ACC112 (cell line): ENCODE measurements around the gene NTN1.

Experiments used
- H2AFZ ChIP-seq: fragments of 200-600 bp; sonication (generic); one replicate; pipeline ENCODE4 v1.6.0; 2017; ENCODE audit warnings: antibody characterized with exemption, low read length; ENCODE audit not compliant: unreplicated experiment
- H3K27ac ChIP-seq: fragments of 200-600 bp; sonication (generic); 2 replicates; pipeline ENCODE4 v1.5.1; 2014; ENCODE audit warnings: low read depth, mild to moderate bottlenecking, antibody characterized with exemption, low read length, moderate library complexity
- H3K27me3 ChIP-seq: fragments of 200-600 bp; sonication (generic); 2 replicates; pipeline ENCODE4 v1.6.1; 2014; ENCODE audit warnings: mild to moderate bottlenecking, antibody characterized with exemption, low read length, moderate library complexity, mixed read lengths; ENCODE audit not compliant: insufficient read depth
- H3K36me3 ChIP-seq: fragments of 200-600 bp; sonication (generic); 2 replicates; pipeline ENCODE4 v1.6.1; 2016; ENCODE audit warnings: mild to moderate bottlenecking, antibody characterized with exemption, low read length, moderate library complexity, mixed read lengths; ENCODE audit not compliant: insufficient read depth
- H3K4me1 ChIP-seq: fragments of 200-600 bp; sonication (generic); one replicate; pipeline ENCODE4 v1.6.1; 2016; ENCODE audit warnings: low read length, mixed read lengths; ENCODE audit not compliant: insufficient read depth, unreplicated experiment, control insufficient read depth
- H3K4me3 ChIP-seq: fragments of 200-600 bp; sonication (generic); 2 replicates; pipeline ENCODE4 v1.5.1; 2014; ENCODE audit warnings: mild to moderate bottlenecking, low read depth, low read length
- H3K79me2 ChIP-seq: fragments of 200-600 bp; sonication (generic); one replicate; pipeline ENCODE4 v1.6.0; 2016; ENCODE audit warnings: low read length; ENCODE audit not compliant: control insufficient read depth, unreplicated experiment, insufficient read depth

The NTN1 gene

DNA sequence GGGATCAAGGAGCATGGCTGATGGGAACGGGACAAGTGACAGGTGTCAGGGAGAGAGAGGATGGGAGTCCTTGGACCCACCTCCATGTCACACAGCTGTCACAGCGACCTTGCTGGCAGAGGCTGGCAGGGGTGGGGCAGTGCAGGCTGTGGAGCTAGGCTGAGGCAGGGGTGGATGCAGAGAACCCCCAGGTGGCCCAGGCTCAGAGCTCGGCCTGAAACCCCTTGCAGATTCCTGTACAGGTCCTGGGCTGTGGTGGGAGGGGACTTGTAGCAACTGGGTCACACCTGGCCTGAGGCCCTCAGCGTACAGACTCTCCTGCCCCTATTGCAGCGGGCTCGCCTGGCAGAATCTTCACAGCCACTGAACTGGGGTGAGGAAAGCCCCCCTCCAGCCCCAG, 174.1 kb downstream of the NTN1 start:
- Histone ChIP-seq H3K27ac (no peak overlapping the region), H3K4me1 (no peaks in the 10 kb centered on the region), H3K79me2 (no peaks in the 10 kb centered on the region), H3K36me3 (no peaks in the 10 kb centered on the region), H3K27me3 (peaks cover 10% of the 10 kb centered on the region), H2AFZ (no peak overlapping the region), H3K4me3 (no peak overlapping the region)

DNA sequence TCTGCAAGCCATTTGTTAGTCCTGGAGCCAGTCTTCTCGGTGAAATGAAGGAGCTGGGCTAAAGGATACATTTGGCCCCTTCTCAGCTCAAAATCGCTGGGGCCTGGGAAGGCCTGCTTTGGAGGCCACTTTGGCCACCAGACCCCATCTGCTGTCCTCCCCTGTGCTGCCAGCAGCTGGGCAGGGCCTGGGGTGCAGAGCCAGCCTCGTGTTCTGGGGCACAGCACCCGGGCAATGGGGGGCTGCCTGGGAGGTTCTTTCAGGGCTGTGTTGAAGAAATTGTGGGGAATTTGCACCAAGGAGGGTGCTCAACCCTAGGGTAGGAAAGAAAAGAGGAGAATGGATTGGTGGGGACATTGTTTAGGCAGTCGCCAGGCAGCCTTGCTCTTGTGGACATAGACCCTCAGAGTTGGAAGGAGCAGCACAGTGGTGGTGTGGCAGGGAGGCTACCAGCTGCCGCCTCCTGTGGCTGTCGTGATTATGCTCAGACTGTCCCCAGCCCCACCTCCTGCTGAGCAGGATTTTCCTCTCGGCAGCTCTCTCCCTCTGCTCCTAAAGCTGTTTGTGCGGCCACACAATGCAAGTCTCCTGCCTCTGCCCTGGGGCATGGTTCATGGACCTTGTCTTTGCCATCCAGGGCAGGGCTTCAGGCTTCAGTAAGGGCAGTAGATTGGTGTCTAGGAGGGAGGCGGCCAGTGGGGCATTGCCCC, 174.8 kb downstream of the NTN1 start:
- Histone ChIP-seq H3K79me2 (no peaks in the 10 kb centered on the region), H3K27me3 (peaks cover 10% of the 10 kb centered on the region), H2AFZ (no peak overlapping the region), H3K36me3 (no peaks in the 10 kb centered on the region), H3K4me1 (no peaks in the 10 kb centered on the region), H3K4me3 (no peak overlapping the region), H3K27ac (no peak overlapping the region)

DNA sequence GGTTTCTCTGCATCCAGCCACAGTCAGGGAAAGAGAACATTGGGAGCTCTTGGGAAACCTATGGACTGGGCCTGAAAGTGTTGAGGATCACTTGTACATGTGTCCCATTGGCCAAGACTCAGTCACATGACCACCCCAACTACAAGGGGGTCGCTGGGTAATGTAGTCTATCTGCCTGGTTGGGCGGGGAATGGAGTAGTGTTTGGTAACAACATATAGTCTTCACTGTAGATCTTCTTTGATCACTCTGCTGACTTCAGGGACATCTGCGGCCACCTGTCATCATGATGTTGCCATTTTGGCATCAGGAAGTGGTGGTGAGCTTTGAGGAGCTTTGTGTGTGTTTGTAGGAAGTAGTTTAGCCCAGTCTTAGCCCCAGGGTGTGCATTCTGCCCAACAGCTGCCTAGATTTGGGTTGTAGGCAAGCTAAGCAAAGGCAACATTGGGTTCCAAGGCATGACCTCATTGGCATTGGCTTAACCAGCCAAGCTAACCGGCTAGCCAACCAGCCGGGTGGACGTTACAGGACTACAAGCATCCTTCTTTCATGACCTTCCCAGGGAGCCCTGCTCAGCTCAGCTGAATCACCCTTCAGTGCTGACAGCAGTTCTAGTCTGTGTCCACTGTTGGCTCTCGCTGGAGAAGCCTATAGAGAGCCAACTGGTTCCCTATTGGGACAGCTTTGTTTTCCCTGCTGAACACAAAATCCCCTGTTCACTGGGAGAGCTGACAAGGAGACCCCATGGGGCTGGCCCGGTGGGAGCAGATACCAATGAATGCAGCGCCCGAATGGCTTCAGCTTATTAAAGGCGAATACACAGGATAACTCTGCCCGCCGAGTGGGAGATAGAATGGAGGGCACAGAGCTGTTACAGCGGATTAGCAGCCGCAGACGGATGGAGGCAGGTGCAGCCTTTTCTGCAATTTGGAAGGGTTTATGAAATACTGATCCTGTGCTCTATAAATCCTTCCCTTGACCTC, 178.6 kb downstream of the NTN1 start:
- Histone ChIP-seq H3K4me1 (no peaks in the 10 kb centered on the region), H3K79me2 (no peaks in the 10 kb centered on the region), H3K36me3 (no peaks in the 10 kb centered on the region), H3K27ac (no peak overlapping the region), H3K4me3 (no peak overlapping the region), H3K27me3 (peaks cover 16% of the 10 kb centered on the region), H2AFZ (no peak overlapping the region)

DNA sequence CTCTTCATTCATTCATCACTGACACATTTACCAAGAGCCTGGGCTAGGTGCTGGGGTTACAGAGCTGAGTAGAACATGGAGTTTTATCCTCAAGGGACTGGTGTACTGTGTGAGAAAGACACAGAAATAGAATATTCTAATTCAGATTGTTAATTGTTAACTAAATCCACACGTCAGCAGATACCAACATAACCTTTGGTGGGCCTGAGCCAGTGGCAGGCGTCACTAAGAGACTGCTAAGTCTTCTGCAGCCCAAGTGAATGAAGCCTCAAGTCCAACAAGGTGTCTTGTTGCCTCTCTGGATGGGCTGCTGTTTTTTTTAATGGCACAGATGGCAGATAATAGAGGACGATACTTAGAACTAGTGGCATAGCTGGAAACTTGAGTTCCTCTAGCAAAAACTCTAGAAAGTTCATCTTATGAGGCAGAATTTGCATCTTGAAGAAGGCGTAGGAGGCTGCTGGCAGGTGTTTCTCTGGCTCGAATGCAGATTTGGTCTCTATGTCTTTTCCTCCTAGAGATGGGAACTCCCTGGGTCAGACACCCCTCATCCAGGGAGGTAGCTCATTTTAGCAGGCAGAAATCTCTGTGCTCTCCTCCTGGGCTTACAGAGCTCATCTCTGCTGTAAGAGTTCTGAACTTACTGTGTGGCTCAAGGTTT, 179.5 kb downstream of the NTN1 start:
- H3K4me1 ChIP-seq, result no peaks in the 10 kb centered on the region
- H3K36me3 ChIP-seq, result no peaks in the 10 kb centered on the region
- no peak overlapping the region for H2AFZ ChIP-seq
- peaks cover 20% of the 10 kb centered on the region for H3K27me3 ChIP-seq
- H3K4me3 ChIP-seq, result no peak overlapping the region
- no peaks in the 10 kb centered on the region for H3K79me2 ChIP-seq
- H3K27ac ChIP-seq, result no peak overlapping the region

DNA sequence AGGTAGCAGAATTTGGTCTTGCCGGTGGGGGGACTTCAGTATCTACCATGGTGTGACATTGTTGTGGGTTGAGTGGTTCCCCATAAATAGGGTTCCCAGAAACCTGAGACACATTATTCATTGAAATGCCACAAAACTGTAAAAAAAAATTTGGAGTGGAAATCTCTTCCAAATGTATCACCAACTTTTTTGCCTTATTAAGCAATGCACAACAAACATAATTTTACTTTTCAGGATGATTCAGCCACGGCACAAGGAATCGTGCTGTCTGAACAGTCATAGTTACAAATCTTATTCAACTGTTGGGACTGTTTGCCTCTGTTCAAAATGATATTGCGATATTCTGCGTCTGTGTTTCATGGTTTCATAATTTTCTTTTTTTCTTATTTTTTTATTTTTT, 181.2 kb downstream of the NTN1 start:
- H3K79me2 ChIP-seq, result no peaks in the 10 kb centered on the region
- H3K4me1 ChIP-seq, result no peaks in the 10 kb centered on the region
- no peak overlapping the region for H3K27ac ChIP-seq
- H3K27me3 ChIP-seq, result peaks cover 33% of the 10 kb centered on the region
- H2AFZ ChIP-seq, result no peak overlapping the region
- H3K36me3 ChIP-seq, result no peaks in the 10 kb centered on the region
- no peak overlapping the region for H3K4me3 ChIP-seq

DNA sequence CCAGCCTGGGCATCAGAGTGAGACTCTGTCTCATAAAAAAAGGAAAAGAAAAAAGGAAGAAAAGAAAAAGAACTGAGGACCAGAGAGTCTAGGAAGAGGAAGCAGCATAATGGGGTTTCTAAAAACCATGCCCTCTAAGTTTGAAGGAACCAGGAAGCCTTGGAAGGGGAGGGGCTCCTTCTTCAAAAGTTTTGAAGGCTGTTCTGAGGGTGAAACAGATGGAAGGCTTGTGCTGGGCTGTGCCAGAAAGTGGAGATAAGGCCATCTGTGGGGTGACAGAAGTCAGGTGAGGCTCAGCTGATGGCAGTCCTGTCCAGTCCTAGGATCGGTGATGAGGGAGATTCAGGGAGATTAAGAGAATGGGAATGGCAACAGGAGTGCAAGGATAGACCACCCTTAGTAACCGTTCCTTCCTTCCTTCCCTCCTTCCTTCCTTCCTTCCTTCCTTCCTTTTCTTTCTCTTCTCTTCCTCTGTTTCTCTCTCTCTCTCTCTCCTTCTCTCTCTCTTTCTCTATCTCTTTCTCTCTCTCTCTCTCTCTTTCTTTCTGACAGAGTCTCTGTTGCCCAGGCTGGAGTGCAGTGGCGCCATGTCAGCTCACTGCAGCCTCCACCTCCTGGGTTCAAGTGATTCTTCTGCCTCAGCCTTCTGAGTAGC, 182.6 kb downstream of the NTN1 start:
- Histone ChIP-seq H3K79me2 (no peaks in the 10 kb centered on the region), H3K4me3 (no peak overlapping the region), H3K27ac (no peak overlapping the region), H3K27me3 (peaks cover 28% of the 10 kb centered on the region), H2AFZ (no peak overlapping the region), H3K36me3 (no peaks in the 10 kb centered on the region), H3K4me1 (no peaks in the 10 kb centered on the region)

DNA sequence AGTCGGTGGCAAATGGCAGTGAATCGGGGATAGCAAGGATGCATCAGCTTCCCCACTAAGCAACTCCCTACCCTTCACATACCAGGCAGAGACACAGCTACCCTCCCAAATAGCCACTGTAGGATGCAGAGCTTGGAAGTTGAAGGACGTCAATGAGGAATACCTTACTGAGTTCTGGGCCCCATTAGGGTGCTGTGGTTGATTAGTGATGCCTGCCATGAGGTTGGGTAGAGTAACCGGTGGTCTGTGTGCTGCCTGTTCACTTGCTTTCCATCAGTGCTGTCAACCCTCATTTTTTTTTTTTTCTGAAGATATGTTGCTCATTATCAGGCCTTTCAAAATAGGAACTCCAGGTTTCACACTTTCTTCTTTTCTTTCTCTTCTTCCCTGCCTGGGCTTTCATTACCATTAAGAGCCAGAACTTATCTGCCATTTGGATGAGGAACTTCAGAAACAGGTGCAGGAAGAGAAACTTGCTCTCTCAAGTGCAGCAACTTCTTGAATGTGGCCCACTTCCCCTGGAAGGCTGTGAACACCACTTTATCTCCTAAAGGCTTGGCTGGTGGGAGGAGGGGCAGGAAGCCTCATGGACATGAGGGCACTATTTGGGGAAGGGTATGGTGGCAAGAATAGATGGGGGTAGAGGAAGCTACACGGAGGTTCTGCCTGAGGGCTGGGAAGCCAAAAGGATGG, 183.5 kb downstream of the NTN1 start:
- no peaks in the 10 kb centered on the region for H3K4me1 ChIP-seq
- H3K36me3 ChIP-seq, result no peaks in the 10 kb centered on the region
- no peak overlapping the region for H2AFZ ChIP-seq
- H3K4me3 ChIP-seq, result no peak overlapping the region
- peaks cover 27% of the 10 kb centered on the region for H3K27me3 ChIP-seq
- no peaks in the 10 kb centered on the region for H3K79me2 ChIP-seq
- H3K27ac ChIP-seq, result no peak overlapping the region

DNA sequence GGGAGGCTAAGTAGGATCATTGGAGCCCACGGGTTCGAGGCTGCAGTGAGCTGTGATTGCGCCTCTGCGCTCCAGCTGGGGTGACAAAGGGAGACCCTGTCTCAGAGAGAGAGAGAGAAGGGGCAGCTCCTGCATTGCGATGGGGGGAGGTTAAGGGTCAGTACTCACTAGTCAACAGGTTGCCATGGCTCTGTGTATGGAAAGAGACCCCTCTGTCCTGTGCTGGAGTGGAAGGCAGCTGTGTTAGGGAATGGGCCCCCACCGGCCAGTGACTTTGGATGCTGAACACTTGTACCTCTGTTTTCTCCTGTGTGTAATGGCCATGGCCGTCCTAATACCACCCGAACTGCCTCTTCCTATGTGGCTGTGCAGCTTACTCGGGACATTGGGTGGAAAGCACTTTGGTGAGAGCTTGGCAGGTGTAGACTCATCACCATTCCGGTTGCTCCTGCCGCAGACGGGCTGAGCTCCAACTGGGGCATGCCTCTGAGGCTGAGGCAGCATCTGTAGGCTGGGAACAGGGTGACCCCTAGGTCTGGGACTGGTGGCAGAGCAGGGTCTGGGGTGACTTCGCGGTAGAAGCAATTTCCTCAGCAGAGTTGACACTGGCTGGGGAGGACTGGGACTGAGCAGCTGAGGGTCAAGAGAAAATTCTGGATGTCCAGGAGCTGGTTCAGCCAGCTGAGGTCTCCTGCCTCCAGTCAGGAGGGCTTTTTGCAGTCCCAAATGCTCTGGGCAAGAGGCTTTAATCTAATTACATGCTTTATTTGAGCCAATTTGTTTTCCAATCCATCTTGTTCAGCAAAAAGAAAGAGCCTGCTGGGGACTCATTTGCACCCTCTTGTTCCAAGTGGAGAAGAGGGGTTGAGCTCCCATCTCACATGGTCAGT, 184.5 kb downstream of the NTN1 start:
- Histone ChIP-seq H3K36me3 (no peaks in the 10 kb centered on the region), H3K27me3 (peaks cover 27% of the 10 kb centered on the region), H2AFZ (no peak overlapping the region), H3K4me3 (no peak overlapping the region), H3K79me2 (no peaks in the 10 kb centered on the region), H3K27ac (no peak overlapping the region), H3K4me1 (no peaks in the 10 kb centered on the region)

DNA sequence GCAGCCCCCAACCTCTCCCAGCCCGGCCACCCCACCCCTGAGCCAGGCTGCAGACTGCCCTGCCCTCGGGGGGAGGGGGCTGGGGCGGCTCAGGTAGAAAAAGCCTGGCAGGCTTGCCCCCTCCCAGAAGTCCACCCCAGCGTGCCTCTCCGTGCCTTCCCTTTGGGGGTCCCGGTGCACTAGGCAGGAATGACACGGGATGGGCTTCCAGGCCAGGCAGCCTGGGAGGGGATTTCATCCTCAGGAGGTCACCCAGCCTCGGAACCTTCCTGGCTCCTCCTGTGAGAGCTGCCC, 185.0 kb downstream of the NTN1 start:
- Histone ChIP-seq H3K36me3 (no peaks in the 10 kb centered on the region), H3K4me1 (no peaks in the 10 kb centered on the region), H3K27ac (no peak overlapping the region), H3K4me3 (no peak overlapping the region), H3K79me2 (no peaks in the 10 kb centered on the region), H3K27me3 (peaks cover 27% of the 10 kb centered on the region), H2AFZ (no peak overlapping the region)
